Measurements from ENCODE around the gene MCC. TPM values are rescaled to one million over a fixed set of nuclear protein-coding genes. Genes with fewer than 3 reads are reported as not detected.

The MCC gene
- total RNA-seq, 1 donor from 2014 or later = 47.9 TPM

DNA sequence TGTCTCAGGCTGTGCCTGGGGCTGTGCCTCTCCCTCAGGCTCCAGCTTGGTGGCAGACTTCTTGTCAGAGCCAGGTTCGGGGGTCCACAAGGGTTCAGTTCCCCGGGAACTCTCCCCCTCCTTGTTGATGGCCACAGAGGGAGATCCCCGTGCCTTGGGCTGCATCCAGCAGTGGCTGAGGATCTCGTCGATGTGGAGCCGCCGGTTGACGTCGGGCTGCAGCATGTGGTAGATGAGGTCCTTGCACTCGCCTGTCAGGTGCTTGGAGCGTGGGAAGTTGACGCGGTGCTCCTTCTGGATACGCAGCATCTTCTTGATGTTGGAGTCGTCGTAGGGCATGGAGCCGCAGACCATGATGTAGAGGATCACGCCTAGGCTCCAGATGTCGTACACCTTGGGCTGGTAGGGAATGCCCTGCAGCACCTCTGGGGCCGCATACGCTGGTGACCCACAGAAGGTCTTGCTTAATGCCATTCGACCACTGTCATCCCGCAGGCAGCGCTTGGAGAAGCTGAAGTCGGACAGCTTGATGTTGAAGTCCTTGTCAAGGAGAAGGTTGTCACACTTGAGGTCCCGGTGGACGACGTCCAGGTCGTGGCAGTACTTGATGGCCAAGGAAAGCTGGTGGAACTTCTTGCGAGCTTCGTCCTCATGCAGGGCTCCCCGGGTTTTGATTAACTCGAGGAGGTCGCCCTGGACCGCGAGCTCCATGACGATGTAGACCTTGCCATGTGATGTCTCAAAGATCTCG is 54.2 kb downstream of the MCC start:
- intact Hi-C loops (cut with DNase I) = no loop called here
- no peaks in the 10 kb centered on the region for H3K27me3 ChIP-seq

DNA sequence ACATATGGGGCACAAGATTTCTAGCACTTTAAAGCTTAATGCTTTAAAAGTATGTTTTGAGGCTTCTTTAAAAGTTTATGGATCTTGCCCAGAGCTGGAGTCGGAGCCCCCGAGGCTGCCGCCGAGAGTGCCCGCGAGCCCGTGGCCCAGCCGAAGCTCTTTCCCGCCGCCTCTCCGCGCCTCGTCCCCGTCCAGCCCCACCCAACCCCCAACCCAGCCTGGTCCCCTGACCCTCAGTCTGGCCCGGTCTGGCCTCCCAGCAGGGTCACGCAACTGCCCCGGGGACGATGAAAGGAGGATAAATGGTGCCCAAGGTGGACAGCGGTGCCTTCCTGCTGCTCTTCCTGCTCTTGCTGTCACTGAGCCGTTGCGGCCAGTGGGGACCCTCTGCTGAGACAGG is 55.2 kb downstream of the MCC start:
- Histone ChIP-seq H3K4me3 (no peak overlapping the region), H3K27me3 (no peaks in the 10 kb centered on the region), H3K4me1 (no peaks in the 10 kb centered on the region), H3K9me3 (no peaks in the 10 kb centered on the region), H3K36me3 (no peaks in the 10 kb centered on the region), H3K27ac (no peak overlapping the region)
- DNase-seq (ENCODE audit: extremely low spot score in 2 of 2) = no peak
- TF ChIP-seq POLR2AphosphoS5 (IDR thresholded peaks at IDR 0.05; ENCODE audit: insufficient read depth in 1 of 2, low read depth in 1 of 2) = no peak
- no peak for TF ChIP-seq POLR2A (IDR thresholded peaks at IDR 0.05)
- no peak for TF ChIP-seq CTCF (IDR thresholded peaks at IDR 0.05)
- intact Hi-C loops (cut with DNase I) = no loop called here

More for the DNA sequence above, 54.2 kb downstream of the MCC start:
- H3K4me1 ChIP-seq = no peaks in the 10 kb centered on the region
- no peaks in the 10 kb centered on the region for H3K36me3 ChIP-seq
- TF ChIP-seq POLR2AphosphoS5 (IDR thresholded peaks at IDR 0.05; ENCODE audit: insufficient read depth in 1 of 2, low read depth in 1 of 2) = no peak
- no peak for DNase-seq (ENCODE audit: extremely low spot score in 2 of 2)
- H3K9me3 ChIP-seq = no peaks in the 10 kb centered on the region
- no peak overlapping the region for H3K27ac ChIP-seq
- no peak overlapping the region for H3K4me3 ChIP-seq

DNA sequence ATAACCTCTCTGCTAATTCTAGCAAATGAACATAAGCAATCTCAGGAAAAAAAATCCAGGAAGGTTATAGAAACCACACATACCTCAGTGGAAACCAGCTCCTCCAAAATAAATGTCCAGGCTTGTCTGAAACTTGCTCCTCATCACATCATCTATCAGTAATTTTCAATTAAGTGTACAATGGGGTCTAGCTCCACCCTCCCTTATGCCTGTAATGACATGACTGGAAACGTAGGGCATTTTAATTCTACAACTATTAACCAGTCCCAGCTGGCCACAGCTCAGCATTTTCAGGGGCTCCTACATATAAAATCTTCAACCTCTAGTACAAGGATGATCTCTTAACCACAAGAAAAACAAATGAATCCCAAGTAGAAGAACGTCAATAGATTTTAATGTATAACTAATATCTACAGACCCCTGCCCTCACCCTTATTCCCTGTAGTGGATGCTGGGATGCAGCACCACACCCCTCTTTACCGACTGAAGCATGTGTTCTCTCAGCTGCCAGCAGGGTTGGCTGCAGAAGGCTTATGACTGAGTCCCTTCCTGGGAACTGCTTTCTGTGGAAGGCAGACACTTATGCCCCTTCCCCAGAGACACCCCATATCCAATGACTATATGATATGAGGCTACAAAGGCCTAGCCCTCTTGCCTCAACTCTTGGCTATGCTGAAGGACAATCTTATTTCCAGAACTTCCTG is 60.2 kb downstream of the MCC start:
- no peak for DNase-seq (ENCODE audit: extremely low spot score in 2 of 2)
- no peak for TF ChIP-seq POLR2A (IDR thresholded peaks at IDR 0.05)
- no peak for TF ChIP-seq POLR2AphosphoS5 (IDR thresholded peaks at IDR 0.05; ENCODE audit: insufficient read depth in 1 of 2, low read depth in 1 of 2)
- TF ChIP-seq CTCF (IDR thresholded peaks at IDR 0.05) = no peak
- H3K27ac ChIP-seq = no peak overlapping the region
- H3K4me1 ChIP-seq = peaks cover 7% of the 10 kb centered on the region
- H3K27me3 ChIP-seq = no peaks in the 10 kb centered on the region
- H3K36me3 ChIP-seq = no peaks in the 10 kb centered on the region
- H3K9me3 ChIP-seq = no peaks in the 10 kb centered on the region
- H3K4me3 ChIP-seq = no peak overlapping the region
- intact Hi-C loops (cut with DNase I) = no loop called here

DNA sequence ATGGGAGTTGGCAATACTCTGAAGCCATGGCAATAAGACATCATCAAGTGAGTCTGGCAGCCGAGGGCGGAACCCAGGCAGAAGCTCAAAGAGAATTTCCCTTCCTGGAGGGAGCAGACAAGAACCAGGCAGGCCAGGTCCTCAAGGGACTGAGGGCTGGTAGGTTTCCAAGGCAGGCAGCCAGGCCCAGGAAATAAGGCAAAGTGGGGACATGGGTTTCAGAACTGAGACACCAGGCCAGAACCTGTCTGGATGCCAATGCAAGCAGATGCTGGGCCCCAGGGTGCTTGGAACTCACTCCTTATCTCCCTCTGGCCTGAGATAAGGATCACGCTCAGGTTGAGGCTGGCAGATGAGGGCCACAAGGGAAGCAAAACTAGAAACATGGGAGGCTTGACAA is 62.3 kb downstream of the MCC start:
- Histone ChIP-seq H3K4me3 (no peak overlapping the region), H3K4me1 (peaks cover 7% of the 10 kb centered on the region), H3K36me3 (no peaks in the 10 kb centered on the region), H3K27ac (no peak overlapping the region), H3K9me3 (no peaks in the 10 kb centered on the region), H3K27me3 (no peaks in the 10 kb centered on the region)
- TF ChIP-seq POLR2AphosphoS5 (IDR thresholded peaks at IDR 0.05; ENCODE audit: insufficient read depth in 1 of 2, low read depth in 1 of 2) (no peak), POLR2A (IDR thresholded peaks at IDR 0.05) (no peak), CTCF (IDR thresholded peaks at IDR 0.05) (no peak)
- no peak for DNase-seq (ENCODE audit: extremely low spot score in 2 of 2)
- intact Hi-C loops (cut with DNase I) = no loop called here

GRCh38 chr5:113421693-113422092 is 66.6 kb downstream of the MCC start:
- Histone ChIP-seq H3K27me3 (no peaks in the 10 kb centered on the region), H3K9me3 (no peaks in the 10 kb centered on the region), H3K4me3 (no peak overlapping the region), H3K36me3 (no peaks in the 10 kb centered on the region), H3K4me1 (peaks cover 7% of the 10 kb centered on the region), H3K27ac (no peak overlapping the region)
- no peak for DNase-seq (ENCODE audit: extremely low spot score in 2 of 2)
- intact Hi-C loops (cut with DNase I) = no loop called here
- TF ChIP-seq CTCF (IDR thresholded peaks at IDR 0.05) (no peak), POLR2AphosphoS5 (IDR thresholded peaks at IDR 0.05; ENCODE audit: insufficient read depth in 1 of 2, low read depth in 1 of 2) (no peak), POLR2A (IDR thresholded peaks at IDR 0.05) (no peak)
